ENCODE data around the gene SNX20. TPM values are rescaled to one million over a fixed set of nuclear protein-coding genes. Genes with fewer than 3 reads are reported as not detected.
A peak's percentile ranks its signal among the peaks of the same experiment; 100 is the strongest.

The SNX20 gene
- total RNA-seq, 1 experiment from 2014 or later = not detected

DNA sequence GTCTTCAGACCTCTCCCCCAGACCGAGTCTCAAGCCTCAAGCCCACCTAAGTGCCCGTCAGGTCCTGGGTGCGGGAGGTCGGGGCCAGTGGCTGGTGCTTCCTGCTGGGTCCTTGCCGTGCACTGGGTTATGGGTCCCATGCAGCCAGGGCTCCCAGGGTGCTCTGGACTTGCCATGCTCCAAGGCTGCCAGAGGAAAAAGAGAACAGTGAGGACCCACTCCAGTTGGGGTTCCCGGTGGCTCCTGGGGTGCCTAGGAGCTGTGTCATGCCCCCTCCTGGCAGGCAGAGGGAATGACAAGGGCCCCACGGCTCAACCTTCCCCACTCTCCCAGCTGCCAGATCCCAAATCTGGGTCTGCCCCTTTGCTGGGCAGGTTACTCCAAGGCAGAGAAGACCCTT lies 3.8 kb downstream of the SNX20 start:
- H3K4me3 Mint-ChIP-seq = no peak overlapping the region
- DNase-seq = peak; percentile 45
- H3K18ac ChIP-seq (ENCODE audit: insufficient read length, low read depth, low read length) = no peak overlapping the region

More for the DNA sequence above, 3.8 kb downstream of the SNX20 start:
- Mint-ChIP-seq H3K9me3 (peaks cover 7 to 10% of the 10 kb centered on the region in 2 experiments), H3K36me3 (ENCODE audit: insufficient read depth in 1 of 3, low read depth in 3 of 3) (peaks cover 0 to 5% (median 2%) of the 10 kb centered on the region in 3 experiments; a peak in 2 of 7 replicates), H3K27ac (0 out of 7 replicates have a peak overlapping the region, but pooled peaks of 1 of the 3 experiments have one; percentile 61), H3K4me1 (no peaks in the 10 kb centered on the region), H3K27me3 (ENCODE audit: low read depth) (no peaks in the 10 kb centered on the region; the same call in 1 of the 2 replicates)
- Histone ChIP-seq H4K20me1 (ENCODE audit: control insufficient read depth, insufficient read depth, insufficient read length) (no peaks in the 10 kb centered on the region), H4K8ac (replicated peaks; ENCODE audit: insufficient read length, low read depth, low read length) (no peak overlapping the region), H2BK120ac (ENCODE audit: low read depth, low read length, poor library complexity, severe bottlenecking) (no peak overlapping the region), H3K23ac (ENCODE audit: insufficient read length, low read depth, low read length) (no peak overlapping the region), H3K4ac (ENCODE audit: low read depth, low read length) (no peak overlapping the region), H2AFZ (ENCODE audit: low read length) (no peak overlapping the region), H3K27ac (ENCODE audit: insufficient read length, low read depth, low read length) (no peak overlapping the region), H2BK5ac (ENCODE audit: insufficient read length, low read length) (no peak overlapping the region), H3K23me2 (ENCODE audit: insufficient read length, low read depth, low read length, poor library complexity, severe bottlenecking) (no peaks in the 10 kb centered on the region), H3K56ac (ENCODE audit: insufficient read length, low read depth, low read length) (no peak overlapping the region), H2BK12ac (ENCODE audit: insufficient read length, low read depth, low read length) (no peak overlapping the region), H3K9me3 (ENCODE audit: control insufficient read depth, low read depth, low read length) (peaks cover 4% of the 10 kb centered on the region), H3K14ac (ENCODE audit: insufficient read depth, low read length) (no peak overlapping the region), H3K4me1 (ENCODE audit: insufficient read depth, low read length) (no peaks in the 10 kb centered on the region), H3K79me1 (ENCODE audit: insufficient read depth, low read depth, low read length, poor library complexity, severe bottlenecking) (no peaks in the 10 kb centered on the region), H3K4me2 (ENCODE audit: insufficient read depth, insufficient read length, low read length) (no peak overlapping the region), H3K9ac (ENCODE audit: extremely low read depth, insufficient read length, low read length) (no peak overlapping the region), H2AK5ac (ENCODE audit: insufficient read length, low read length) (no peak overlapping the region), H2BK15ac (ENCODE audit: low read depth, low read length) (no peak overlapping the region), H3K79me2 (ENCODE audit: insufficient read depth, low read length) (no peaks in the 10 kb centered on the region), H3T11ph (ENCODE audit: low read length) (no peak overlapping the region), H4K5ac (ENCODE audit: insufficient read length, low read depth, low read length) (no peak overlapping the region), H4K91ac (ENCODE audit: insufficient read length, low read depth, low read length) (no peak overlapping the region), H2BK20ac (ENCODE audit: low read depth, low read length, poor library complexity, severe bottlenecking) (no peak overlapping the region), H3K27me3 (ENCODE audit: insufficient read depth, low read length) (no peaks in the 10 kb centered on the region)
- TF ChIP-seq, protein P1, sequence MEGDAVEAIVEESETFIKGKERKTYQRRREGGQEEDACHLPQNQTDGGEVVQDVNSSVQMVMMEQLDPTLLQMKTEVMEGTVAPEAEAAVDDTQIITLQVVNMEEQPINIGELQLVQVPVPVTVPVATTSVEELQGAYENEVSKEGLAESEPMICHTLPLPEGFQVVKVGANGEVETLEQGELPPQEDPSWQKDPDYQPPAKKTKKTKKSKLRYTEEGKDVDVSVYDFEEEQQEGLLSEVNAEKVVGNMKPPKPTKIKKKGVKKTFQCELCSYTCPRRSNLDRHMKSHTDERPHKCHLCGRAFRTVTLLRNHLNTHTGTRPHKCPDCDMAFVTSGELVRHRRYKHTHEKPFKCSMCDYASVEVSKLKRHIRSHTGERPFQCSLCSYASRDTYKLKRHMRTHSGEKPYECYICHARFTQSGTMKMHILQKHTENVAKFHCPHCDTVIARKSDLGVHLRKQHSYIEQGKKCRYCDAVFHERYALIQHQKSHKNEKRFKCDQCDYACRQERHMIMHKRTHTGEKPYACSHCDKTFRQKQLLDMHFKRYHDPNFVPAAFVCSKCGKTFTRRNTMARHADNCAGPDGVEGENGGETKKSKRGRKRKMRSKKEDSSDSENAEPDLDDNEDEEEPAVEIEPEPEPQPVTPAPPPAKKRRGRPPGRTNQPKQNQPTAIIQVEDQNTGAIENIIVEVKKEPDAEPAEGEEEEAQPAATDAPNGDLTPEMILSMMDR (conservative IDR thresholded peaks at IDR 0.05) = peak; percentile 73
- WGBS (ENCODE audit: extremely low coverage, insufficient read length, low lambda C conversion rate) = no CpG with 5 or more reads among the region's 7 CpGs

All from H9 (cell line).